GM19099 (cell line): Measurements from ENCODE around the gene CDC6.

ENCODE experiments used
- POLR2A ChIP-seq: IDR thresholded peaks from 3 replicates; pipeline ENCODE4 v1.6.1; 2011; ENCODE audit warnings: low read depth; ENCODE audit not compliant: insufficient read length; ENCODE audit errors: extremely low read depth

Gene CDC6

DNA sequence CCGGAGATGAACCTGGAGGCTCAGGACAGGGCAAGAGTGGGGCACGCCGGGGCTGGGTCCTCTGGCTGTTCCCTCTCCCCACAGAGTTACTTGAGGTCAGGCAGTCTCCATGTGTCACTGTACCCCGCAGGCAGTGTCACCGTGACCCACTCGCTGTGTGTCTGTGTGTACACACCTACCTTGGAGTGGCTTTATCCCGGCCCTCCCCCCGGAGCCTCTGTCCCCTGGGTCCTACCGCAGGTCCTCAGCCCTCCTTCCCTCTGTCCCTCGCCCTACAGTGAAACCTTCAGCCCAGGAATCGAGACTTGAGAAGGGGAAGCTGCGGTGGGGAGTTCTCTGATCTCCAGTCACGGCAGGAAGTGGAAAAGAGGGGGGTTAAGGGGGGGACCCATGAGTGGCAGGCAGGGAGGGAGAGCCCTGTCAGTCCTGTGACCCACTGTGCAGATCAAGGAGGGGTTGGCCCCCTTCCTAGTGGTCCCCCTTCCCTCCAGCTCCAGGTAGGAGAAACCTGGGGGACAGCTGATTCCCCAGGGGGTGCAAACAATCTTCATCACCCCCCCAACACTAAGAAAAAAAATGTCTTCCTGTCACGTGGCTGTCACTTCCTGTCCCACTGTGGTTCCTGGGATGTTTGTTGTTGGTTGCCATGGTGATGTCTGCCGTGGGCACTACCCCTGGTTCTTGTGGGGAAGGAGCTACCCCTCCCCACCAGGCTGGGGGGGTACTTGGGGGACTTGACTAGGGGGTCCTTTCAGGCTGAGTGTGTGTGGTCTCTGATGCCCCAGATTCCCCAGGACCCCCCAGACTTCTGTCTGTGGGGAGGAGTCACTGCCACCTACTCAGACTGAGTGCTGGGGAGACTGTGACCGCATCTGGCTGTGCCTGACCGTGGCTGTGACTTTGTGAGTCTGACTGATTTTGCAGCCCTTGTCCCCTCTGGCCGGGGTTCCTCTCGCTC, 35.0 kb downstream of the CDC6 start:
- peak; percentile 74 for TF ChIP-seq POLR2A

DNA sequence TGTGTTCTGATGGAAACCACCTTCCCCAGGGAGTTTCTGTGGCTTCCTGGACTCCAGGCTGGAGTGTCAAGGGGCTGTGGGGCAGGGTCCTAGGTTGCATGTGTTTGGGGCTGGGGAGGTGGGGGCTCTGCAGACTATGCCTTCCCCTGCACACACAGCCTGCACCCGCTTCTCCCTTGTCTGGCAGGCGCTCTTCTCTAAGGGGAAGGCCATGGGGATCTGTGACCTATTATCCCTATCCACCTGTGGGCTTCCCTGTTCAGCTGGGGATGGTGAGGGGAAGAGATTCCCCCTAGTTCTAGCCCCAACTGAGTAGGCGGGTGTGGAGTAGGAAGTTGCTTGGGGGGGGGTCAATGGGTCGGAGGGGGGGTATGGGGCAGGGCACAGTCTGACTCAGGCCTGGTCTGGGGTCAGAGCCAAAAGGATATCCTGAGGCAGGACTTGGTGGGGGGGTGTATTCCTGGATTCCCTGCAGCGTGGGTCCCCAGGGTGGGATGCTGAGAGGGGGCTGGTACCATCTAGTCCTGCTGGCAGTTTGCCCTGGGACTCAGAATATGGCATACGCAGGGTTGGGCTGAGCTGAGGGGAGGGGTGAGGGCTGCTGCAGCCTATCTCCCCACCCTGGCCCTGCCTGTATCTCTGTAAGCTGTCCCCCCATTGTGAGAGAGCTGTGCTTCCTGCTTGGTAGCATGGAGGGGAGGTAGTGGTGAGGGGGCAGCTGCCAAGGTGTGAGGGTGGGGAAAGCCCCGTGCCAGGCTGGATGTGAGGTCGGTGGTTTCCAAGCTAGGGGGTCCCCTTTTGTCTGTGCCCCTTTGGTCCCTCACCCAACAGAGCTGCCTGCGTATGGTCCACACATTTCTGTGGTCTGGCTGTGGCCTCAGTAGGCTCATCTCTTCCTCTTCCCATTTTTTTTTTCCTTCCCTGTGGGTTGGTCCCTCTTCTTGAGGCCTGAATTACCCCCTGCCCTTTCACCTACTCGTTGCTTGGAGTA, 36.0 kb downstream of the CDC6 start:
- TF ChIP-seq POLR2A, result peak; percentile 39

DNA sequence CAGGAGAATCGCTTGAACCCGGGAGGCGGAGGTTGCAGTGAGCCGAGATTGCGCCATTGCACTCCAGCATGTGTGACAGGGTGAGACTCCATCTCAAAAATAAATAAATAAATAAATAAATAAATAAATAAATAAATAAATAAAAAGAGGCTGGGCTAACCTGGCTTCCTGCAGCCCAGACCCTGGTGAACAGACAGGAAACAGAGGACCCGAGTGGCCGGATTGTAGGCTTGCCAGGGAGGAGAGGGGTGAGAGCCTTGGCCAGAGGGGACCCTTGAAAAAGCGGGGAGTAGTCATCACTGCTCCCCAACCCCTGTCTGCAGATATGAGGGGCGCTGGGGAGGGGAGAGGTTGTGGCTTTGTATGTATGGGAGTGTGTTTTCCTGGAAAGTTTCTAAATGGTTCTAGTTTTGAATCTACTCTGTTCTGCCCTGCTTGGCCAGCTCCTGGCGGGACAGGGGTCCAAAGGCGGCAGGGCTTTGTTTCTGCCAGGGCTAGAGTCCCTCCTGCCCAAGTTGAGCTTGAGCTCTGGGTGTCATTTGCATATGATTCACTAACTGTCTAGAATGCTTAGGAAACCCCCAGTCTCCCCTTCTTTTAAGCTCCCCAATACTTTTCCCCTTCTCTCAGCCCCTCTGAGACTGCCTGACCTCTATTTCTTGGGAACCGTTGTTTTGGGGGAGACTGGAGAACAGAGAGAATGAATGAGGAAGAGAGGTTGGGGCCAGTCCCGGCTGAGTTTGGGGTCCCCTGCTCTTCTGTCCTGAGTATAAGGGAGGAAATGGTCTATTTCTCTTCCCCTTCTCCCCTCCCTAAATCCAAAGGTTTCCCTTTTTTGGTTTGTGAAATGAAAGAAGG, 37.7 kb downstream of the CDC6 start:
- TF ChIP-seq POLR2A, result peak; percentile 34

DNA sequence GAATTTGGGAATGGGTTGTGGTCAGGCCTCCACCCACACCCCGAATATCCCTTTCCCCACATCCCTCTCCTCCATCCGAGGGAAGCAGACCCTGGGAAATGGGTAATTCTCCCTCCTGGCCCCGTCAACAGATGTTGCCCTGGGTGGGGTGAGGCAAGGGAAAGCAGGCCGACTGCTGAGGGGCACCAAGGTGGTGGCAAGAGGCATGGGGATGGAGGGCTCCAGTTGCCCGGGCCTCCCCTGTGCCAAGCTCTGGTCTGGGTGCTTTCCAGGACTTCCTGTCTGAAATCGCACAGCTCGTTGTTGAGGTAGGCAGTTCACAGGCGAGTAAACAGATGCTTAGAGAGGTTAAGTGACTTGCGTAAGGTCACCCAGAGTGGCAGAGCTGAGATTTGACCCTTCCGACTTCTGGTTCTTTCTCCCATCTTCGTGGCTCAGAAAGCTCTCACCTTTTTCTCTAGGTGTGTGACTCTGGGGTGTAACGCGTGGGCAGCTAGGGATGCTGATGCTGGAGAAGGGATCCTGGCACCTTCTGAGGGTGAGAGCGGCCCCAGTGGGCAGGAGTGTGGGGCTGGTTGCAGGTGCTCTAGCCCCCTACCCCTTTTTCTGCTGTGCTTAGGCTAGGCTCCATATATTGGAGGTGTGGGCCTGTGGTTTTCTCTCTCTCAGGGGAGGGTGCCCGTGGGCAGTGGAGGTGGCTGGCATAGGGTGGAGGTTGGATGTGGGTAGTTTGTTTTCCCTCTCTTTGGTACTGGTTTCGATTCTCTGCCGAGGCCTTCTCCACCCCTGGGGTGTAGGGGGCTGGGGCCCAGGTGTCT, 38.5 kb downstream of the CDC6 start:
- no peak for TF ChIP-seq POLR2A

DNA sequence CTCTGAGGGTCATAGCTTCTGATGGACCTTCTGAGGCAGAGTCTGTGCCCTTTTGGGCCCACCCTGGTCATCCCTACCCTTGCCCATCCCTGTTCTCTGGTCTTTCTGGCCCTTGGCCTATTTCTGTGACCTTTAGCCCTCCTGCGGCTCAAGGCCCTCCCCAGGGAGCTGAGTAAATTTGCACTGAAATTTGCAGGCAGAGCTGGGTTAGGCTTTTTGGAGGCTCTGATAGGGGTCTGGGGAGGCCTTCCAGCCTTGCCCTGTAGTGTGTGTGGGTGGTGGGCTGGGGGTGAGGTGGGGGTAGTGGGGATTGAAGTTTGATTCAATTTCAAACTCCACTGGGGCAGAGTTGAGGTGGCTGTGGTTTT, 39.1 kb downstream of the CDC6 start:
- TF ChIP-seq POLR2A, result no peak

- TF ChIP-seq POLR2A, result no peak
These were observed 39.6 kb downstream of the CDC6 start for GRCh38 chr17:40327244-40327729.

GRCh38 chr17:40327735-40328385, 40.2 kb downstream of the CDC6 start:
- TF ChIP-seq POLR2A, result no peak

GRCh38 chr17:40328386-40328766, 40.7 kb downstream of the CDC6 start:
- no peak for TF ChIP-seq POLR2A

DNA sequence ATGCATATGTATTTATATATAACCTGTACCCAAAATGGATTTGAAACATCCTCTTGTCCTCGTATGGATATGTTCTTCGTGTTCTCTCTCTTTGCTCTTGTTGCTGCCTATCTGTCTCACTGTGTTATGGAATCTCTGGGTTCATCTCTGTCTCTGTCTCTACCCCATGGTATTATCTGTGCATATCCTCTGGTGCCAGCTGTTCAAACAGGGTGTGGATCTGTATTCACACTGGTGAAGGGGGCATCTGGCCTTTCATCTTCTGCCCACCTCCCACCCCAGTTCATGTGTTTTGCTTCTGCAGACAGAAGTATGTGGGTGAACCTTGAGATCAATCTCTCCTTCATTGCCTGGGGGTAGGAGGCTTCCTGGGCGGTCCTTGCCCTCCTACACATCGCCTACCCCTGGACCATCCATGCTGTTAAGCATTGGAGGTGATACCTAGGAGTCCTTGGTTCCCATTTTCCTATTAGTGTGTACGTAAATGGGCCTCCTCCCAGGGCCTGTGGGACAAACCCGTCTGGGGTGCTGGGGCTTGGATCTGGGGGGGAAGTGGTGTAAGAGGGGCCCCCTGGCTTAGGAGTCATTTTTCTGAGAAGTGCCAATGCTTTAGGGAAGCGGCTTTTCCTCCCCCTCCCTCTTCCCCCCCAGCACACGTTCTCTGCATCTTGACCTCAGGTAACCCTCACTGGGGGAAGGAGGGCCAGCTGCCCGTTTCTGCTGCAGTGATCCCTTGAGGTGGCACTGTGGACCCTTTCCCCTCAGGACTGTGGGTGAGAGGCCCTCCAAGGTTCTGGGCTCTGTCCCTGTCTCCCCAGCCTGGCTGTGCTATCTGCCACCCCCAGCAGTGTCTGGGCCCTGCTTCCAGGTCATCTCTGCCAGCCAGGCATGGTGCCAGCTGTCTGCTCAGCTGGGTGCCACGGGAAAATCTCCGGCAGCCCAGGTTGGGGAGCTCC, 42.4 kb downstream of the CDC6 start:
- TF ChIP-seq POLR2A, result no peak

DNA sequence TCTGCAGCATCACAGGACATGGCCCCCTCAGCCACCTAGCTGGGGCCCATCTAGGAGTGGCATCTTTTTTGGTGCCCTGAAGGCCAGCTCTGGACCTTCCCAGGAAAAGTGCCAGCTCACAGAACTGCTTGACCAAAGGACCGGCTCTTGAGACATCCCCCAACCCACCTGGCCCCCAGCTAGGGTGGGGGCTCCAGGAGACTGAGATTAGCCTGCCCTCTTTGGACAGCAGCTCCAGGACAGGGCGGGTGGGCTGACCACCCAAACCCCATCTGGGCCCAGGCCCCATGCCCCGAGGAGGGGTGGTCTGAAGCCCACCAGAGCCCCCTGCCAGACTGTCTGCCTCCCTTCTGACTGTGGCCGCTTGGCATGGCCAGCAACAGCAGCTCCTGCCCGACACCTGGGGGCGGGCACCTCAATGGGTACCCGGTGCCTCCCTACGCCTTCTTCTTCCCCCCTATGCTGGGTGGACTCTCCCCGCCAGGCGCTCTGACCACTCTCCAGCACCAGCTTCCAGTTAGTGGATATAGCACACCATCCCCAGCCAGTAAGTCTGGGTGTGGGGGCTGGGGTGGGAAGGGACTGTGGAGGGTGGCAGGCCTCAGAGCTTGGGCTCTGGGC, 43.3 kb downstream of the CDC6 start:
- no peak for TF ChIP-seq POLR2A

DNA sequence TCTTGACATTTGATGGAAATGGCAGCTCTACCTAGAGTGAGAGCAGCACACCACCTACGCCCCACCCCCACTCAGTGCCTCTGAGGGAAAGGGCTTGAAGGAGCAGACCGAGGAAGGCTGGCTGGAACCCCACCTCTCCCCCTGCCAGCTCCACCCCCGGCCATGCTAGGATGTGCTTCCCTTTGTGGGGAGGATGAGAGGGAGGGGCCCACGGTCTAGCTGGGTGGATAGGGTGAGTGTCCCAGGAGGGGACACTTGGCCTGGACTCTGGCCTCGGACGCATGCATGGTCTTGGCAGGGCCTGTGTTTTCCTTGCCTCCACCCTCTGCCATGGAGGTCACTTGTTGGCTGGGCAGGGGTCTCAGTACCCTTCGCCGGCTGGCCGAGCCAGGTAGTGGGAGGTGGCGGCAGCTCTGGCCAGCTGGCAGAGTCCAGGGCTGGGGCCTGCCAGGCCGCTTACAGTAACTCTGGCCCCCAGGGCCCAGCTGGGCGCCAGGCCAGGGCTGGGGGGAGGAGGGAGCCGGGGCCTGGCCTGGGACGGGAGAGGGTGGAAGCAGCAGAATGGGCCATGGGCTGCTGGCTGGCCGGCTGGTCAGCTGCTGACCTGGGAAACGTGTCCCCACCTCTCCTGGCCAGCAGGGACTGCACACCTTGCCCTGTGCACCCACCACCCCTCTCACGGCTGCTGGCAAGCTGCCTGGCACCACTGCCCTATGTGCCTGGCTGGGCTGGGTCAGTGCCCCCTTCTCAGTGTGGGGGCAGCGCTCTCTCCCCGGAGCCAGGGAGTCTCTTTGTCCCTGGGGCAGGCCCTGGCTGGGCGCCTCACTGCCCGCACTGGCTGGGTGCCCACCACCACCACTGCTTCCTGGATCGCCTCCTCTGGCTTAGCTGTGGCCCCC, 44.3 kb downstream of the CDC6 start:
- TF ChIP-seq POLR2A, result no peak
